Bone marrow (tissue), 2 donors: ENCODE measurements around the gene CRAT.

Experiments
- DNase-seq, 2 donors: peaks; one replicate each; lab custom pipeline; 2025; lab: John Stamatoyannopoulos, UW

CRAT gene

GRCh38 chr9:129089246-129089645 is 21.3 kb downstream of the CRAT start:
- DNase-seq: no peak

- DNase-seq: no peak
Measured at GRCh38 chr9:129084087-129084486, 26.5 kb downstream of the CRAT start.

- no peak for DNase-seq
Measured at GRCh38 chr9:129081388-129081904, 29.1 kb downstream of the CRAT start.

- DNase-seq: peak; percentile 97 to 100
Measured at GRCh38 chr9:129080601-129081387, 29.8 kb downstream of the CRAT start, which contains the start of gene DOLPP1. Gene DOLPP1, plus strand, starts transcription at chr9:129081111. Its CDS starts 21 bp downstream, at chr9:129081132.

GRCh38 chr9:129080298-129080600 is 30.3 kb downstream of the CRAT start:
- no peak for DNase-seq

GRCh38 chr9:129079829-129080228 is 30.8 kb downstream of the CRAT start:
- DNase-seq: no peak

GRCh38 chr9:129078691-129079503 is 31.7 kb downstream of the CRAT start:
- DNase-seq: no peak

- no peak for DNase-seq
Measured at GRCh38 chr9:129077236-129077635, 33.4 kb downstream of the CRAT start.

GRCh38 chr9:129076640-129077037 is 34.0 kb downstream of the CRAT start:
- no peak for DNase-seq

- DNase-seq: no peak
Measured at GRCh38 chr9:129075996-129076639, 34.5 kb downstream of the CRAT start.

- no peak for DNase-seq
Measured at GRCh38 chr9:129074106-129074505, 36.5 kb downstream of the CRAT start.

GRCh38 chr9:129073404-129073803 is 37.2 kb downstream of the CRAT start:
- no peak for DNase-seq

- no peak for DNase-seq
Measured at GRCh38 chr9:129072171-129072570, 38.4 kb downstream of the CRAT start.

GRCh38 chr9:129071526-129072126 is 39.0 kb downstream of the CRAT start:
- no peak for DNase-seq

GRCh38 chr9:129070696-129071525 is 39.7 kb downstream of the CRAT start:
- DNase-seq: no peak

- no peak for DNase-seq
Measured at GRCh38 chr9:129069862-129070641, 40.5 kb downstream of the CRAT start.

- DNase-seq: peak; percentile 47 to 92
Measured at GRCh38 chr9:129068990-129069861, 41.4 kb downstream of the CRAT start.

GRCh38 chr9:129068110-129068509 is 42.5 kb downstream of the CRAT start:
- DNase-seq: no peak

- no peak for DNase-seq
Measured at GRCh38 chr9:129064499-129064908, 46.1 kb downstream of the CRAT start.
